ENCODE measurements around the gene PROSER2. TPM values are rescaled to one million over a fixed set of nuclear protein-coding genes. Genes with fewer than 3 reads are reported as not detected.

PROSER2 gene
- total and polyA plus RNA-seq, 2 of the 13 experiments (the other 11 are each of a cell fraction or from before 2014, with no cell fraction given): 6.9 to 7.7 TPM

- in situ Hi-C loops (cut with HindIII; ENCODE audit: extremely low pct_ligation_motif_present, low pct_unique_long_range_greater_than_20kb) (no loop called here), intact Hi-C loops (cut with micrococcal nuclease; ENCODE audit: unreplicated experiment) (no loop called here)
- BruUV-seq (replicated peaks): no TSS peak
- TF ChIP-seq ZNF839 (CRISPR knock-in tag; IDR thresholded peaks at IDR 0.05; ENCODE audit: borderline replicate concordance) (no peak), MAFK (conservative IDR thresholded peaks at IDR 0.05 in 1 of 2, IDR thresholded peaks at IDR 0.05 in 1 of 2; ENCODE audit: low read length in 2 of 2) (no peak), ZMYM4 (CRISPR knock-in tag; IDR thresholded peaks at IDR 0.05) (no peak), JUNB (CRISPR knock-in tag; IDR thresholded peaks at IDR 0.05; ENCODE audit: borderline replicate concordance) (no peak), BHLHE40 (IDR thresholded peaks at IDR 0.05; ENCODE audit: low read length) (no peak), TCF7L2 (IDR thresholded peaks at IDR 0.05; ENCODE audit: low read depth, low read length) (no peak), ATF2 (CRISPR knock-in tag; IDR thresholded peaks at IDR 0.05) (no peak)
- ATAC-seq (no peak), DNase-seq (ENCODE audit: low spot score) (no peak), FAIRE-seq (no peak)
- H3K9ac ChIP-seq (ENCODE audit: insufficient read depth, low read depth, low read length): no peak overlapping the region
- 83% methylated on average over 15 of the region's 22 CpGs for WGBS (ENCODE audit: low lambda C conversion rate)
- no peaks in the 10 kb centered on the region for H4K20me1 ChIP-seq (ENCODE audit: insufficient read depth, low read length)
- H2AFZ ChIP-seq (ENCODE audit: low read length): no peak overlapping the region
- H3K4me1 ChIP-seq (ENCODE audit: insufficient read depth, low read length): peaks cover 4% of the 10 kb centered on the region; the same call in 1 of the 2 replicates
- ChIA-PET CTCF (ENCODE audit: low intra/inter-chr PET ratio, low total read pairs) (no interaction called here), POLR2A (no interaction called here)
- no peaks in the 10 kb centered on the region for H3K36me3 ChIP-seq (replicated peaks in 1 of 2; ENCODE audit: control insufficient read depth in 1 of 2, insufficient read depth in 2 of 2, low read length in 2 of 2)
- H3K27ac ChIP-seq (ENCODE audit: extremely low read length, insufficient read depth, low read length): no peak overlapping the region
- no peaks in the 10 kb centered on the region for H3K79me2 ChIP-seq (ENCODE audit: insufficient read depth, low read length)
- no peaks in the 10 kb centered on the region for H3K9me3 ChIP-seq (ENCODE audit: low read length)
- no peak overlapping the region for H3K4me3 ChIP-seq (replicated peaks in 1 of 3; ENCODE audit: insufficient read depth in 1 of 3, low read depth in 2 of 3, low read length in 3 of 3)
- H3K4me2 ChIP-seq (ENCODE audit: low read depth, low read length): no peak overlapping the region
- H3K27me3 ChIP-seq (ENCODE audit: control insufficient read depth in 1 of 2, insufficient read depth in 2 of 2, low read length in 2 of 2): 0 out of 5 replicates have a peak, but pooled peaks cover 0 to 2% of the 10 kb centered on the region in 2 experiments
Measured at GRCh38 chr10:11891776-11892486, 68.8 kb downstream of the PROSER2 start.

Data from HepG2 (cell line).